ACC112 (cell line): ENCODE data around the gene GRPEL1.

Source experiments
- H2AFZ ChIP-seq: fragments of 200-600 bp; sonication (generic); one replicate; pipeline ENCODE4 v1.6.0; 2017; ENCODE audit warnings: antibody characterized with exemption, low read length; ENCODE audit not compliant: unreplicated experiment
- H3K27ac ChIP-seq: fragments of 200-600 bp; sonication (generic); 2 replicates; pipeline ENCODE4 v1.5.1; 2014; ENCODE audit warnings: low read depth, mild to moderate bottlenecking, antibody characterized with exemption, low read length, moderate library complexity
- H3K27me3 ChIP-seq: fragments of 200-600 bp; sonication (generic); 2 replicates; pipeline ENCODE4 v1.6.1; 2014; ENCODE audit warnings: mild to moderate bottlenecking, antibody characterized with exemption, low read length, moderate library complexity, mixed read lengths; ENCODE audit not compliant: insufficient read depth
- H3K36me3 ChIP-seq: fragments of 200-600 bp; sonication (generic); 2 replicates; pipeline ENCODE4 v1.6.1; 2016; ENCODE audit warnings: mild to moderate bottlenecking, antibody characterized with exemption, low read length, moderate library complexity, mixed read lengths; ENCODE audit not compliant: insufficient read depth
- H3K4me1 ChIP-seq: fragments of 200-600 bp; sonication (generic); one replicate; pipeline ENCODE4 v1.6.1; 2016; ENCODE audit warnings: low read length, mixed read lengths; ENCODE audit not compliant: insufficient read depth, unreplicated experiment, control insufficient read depth
- H3K4me3 ChIP-seq: fragments of 200-600 bp; sonication (generic); 2 replicates; pipeline ENCODE4 v1.5.1; 2014; ENCODE audit warnings: mild to moderate bottlenecking, low read depth, low read length
- H3K79me2 ChIP-seq: fragments of 200-600 bp; sonication (generic); one replicate; pipeline ENCODE4 v1.6.0; 2016; ENCODE audit warnings: low read length; ENCODE audit not compliant: control insufficient read depth, unreplicated experiment, insufficient read depth

GRPEL1 gene

GRCh38 chr4:7044137-7044930, 23.5 kb downstream of the GRPEL1 start:
- no peaks in the 10 kb centered on the region for H3K27me3 ChIP-seq
- peaks cover 21% of the 10 kb centered on the region for H3K4me1 ChIP-seq
- peaks cover 64% of the 10 kb centered on the region for H3K79me2 ChIP-seq
- peak overlapping the region; percentile 95 for H3K4me3 ChIP-seq
- H3K27ac ChIP-seq = no peak overlapping the region
- no peaks in the 10 kb centered on the region for H3K36me3 ChIP-seq
- H2AFZ ChIP-seq = peak overlapping the region; percentile 64

GRCh38 chr4:7043284-7044136, 24.4 kb downstream of the GRPEL1 start, which contains the start of gene TADA2B:
Gene TADA2B (plus strand): TSS chr4:7043372. CDS start chr4:7043580, 208 bp downstream.
- peak within 1 kb of the TSS; percentile 76 for H3K27ac ChIP-seq
- H3K4me3 ChIP-seq = peak within 1 kb of the TSS; percentile 95

GRCh38 chr4:7042503-7043283, 25.2 kb downstream of the GRPEL1 start:
- Histone ChIP-seq H3K36me3 (no peaks in the 10 kb centered on the region), H3K4me1 (peaks cover 21% of the 10 kb centered on the region), H3K79me2 (peaks cover 53% of the 10 kb centered on the region), H3K4me3 (peak overlapping the region; percentile 77), H2AFZ (peak overlapping the region; percentile 98), H3K27ac (peak overlapping the region; percentile 76), H3K27me3 (no peaks in the 10 kb centered on the region)

More at GRCh38 chr4:7043284-7044136, 24.4 kb downstream of the GRPEL1 start, which contains the start of gene TADA2B:
- peak within 1 kb of the TSS; percentile 98 for H2AFZ ChIP-seq
- H3K36me3 ChIP-seq = no peaks in the 10 kb centered on the region
- peaks cover 58% of the 10 kb centered on the region for H3K79me2 ChIP-seq
- H3K4me1 ChIP-seq = peaks cover 21% of the 10 kb centered on the region
- no peaks in the 10 kb centered on the region for H3K27me3 ChIP-seq

GRCh38 chr4:7041801-7042502, 25.9 kb downstream of the GRPEL1 start:
- no peaks in the 10 kb centered on the region for H3K36me3 ChIP-seq
- peak overlapping the region; percentile 98 for H2AFZ ChIP-seq
- peaks cover 45% of the 10 kb centered on the region for H3K79me2 ChIP-seq
- H3K4me3 ChIP-seq = peak overlapping the region; percentile 77
- H3K27ac ChIP-seq = peak overlapping the region; percentile 76
- peaks cover 24% of the 10 kb centered on the region for H3K4me1 ChIP-seq
- H3K27me3 ChIP-seq = no peaks in the 10 kb centered on the region

GRCh38 chr4:7041246-7041645, 26.6 kb downstream of the GRPEL1 start:
- peak overlapping the region; percentile 77; the same call in 1 of the 2 replicates for H3K4me3 ChIP-seq
- H2AFZ ChIP-seq = no peak overlapping the region
- no peak overlapping the region for H3K27ac ChIP-seq
- H3K79me2 ChIP-seq = peaks cover 38% of the 10 kb centered on the region
- H3K27me3 ChIP-seq = no peaks in the 10 kb centered on the region
- H3K4me1 ChIP-seq = peaks cover 31% of the 10 kb centered on the region
- no peaks in the 10 kb centered on the region for H3K36me3 ChIP-seq

- Histone ChIP-seq H3K36me3 (no peaks in the 10 kb centered on the region), H2AFZ (no peak overlapping the region), H3K27ac (no peak overlapping the region), H3K4me3 (peak overlapping the region; percentile 77; the same call in 1 of the 2 replicates), H3K27me3 (no peaks in the 10 kb centered on the region), H3K4me1 (peaks cover 32% of the 10 kb centered on the region), H3K79me2 (peaks cover 33% of the 10 kb centered on the region)
Observed at GRCh38 chr4:7040765-7041164, 27.1 kb downstream of the GRPEL1 start.

- no peak overlapping the region for H3K4me3 ChIP-seq
- H3K4me1 ChIP-seq = peaks cover 33% of the 10 kb centered on the region
- no peaks in the 10 kb centered on the region for H3K36me3 ChIP-seq
- no peak overlapping the region for H2AFZ ChIP-seq
- H3K27me3 ChIP-seq = no peaks in the 10 kb centered on the region
- H3K27ac ChIP-seq = no peak overlapping the region
- H3K79me2 ChIP-seq = peaks cover 10% of the 10 kb centered on the region
Observed at GRCh38 chr4:7037425-7037824, 30.4 kb downstream of the GRPEL1 start.

GRCh38 chr4:7034262-7035081, 33.4 kb downstream of the GRPEL1 start:
- no peak overlapping the region for H3K4me3 ChIP-seq
- peaks cover 23% of the 10 kb centered on the region for H3K4me1 ChIP-seq
- no peak overlapping the region for H2AFZ ChIP-seq
- no peak overlapping the region; the same call in 1 of the 2 replicates for H3K27ac ChIP-seq
- H3K27me3 ChIP-seq = no peaks in the 10 kb centered on the region
- H3K79me2 ChIP-seq = no peaks in the 10 kb centered on the region
- H3K36me3 ChIP-seq = no peaks in the 10 kb centered on the region

GRCh38 chr4:7032596-7032995, 35.3 kb downstream of the GRPEL1 start:
- Histone ChIP-seq H3K4me3 (no peak overlapping the region), H3K4me1 (peaks cover 29% of the 10 kb centered on the region), H3K27ac (no peak overlapping the region), H2AFZ (no peak overlapping the region), H3K79me2 (no peaks in the 10 kb centered on the region), H3K27me3 (no peaks in the 10 kb centered on the region), H3K36me3 (0 out of 2 replicates have a peak, but pooled peaks cover 2% of the 10 kb centered on the region)
